Suprapubic skin (tissue), 4 donors: ENCODE measurements around the gene MMP1. TPM values are rescaled to one million over a fixed set of nuclear protein-coding genes. Genes with fewer than 3 reads are reported as not detected.
A peak's percentile ranks its signal among the peaks of the same experiment; 100 is the strongest.

ENCODE experiments used
- DNase-seq, 2 donors: peaks; one replicate each; pipeline ENCODE4 v3.0.0-alpha.2; 2019; ENCODE audit warnings: low spot score in 2 of 2
- H3K27ac ChIP-seq: fragments of 200-600 bp; sonication (generic); one replicate; pipeline ENCODE4 v1.5.1; 2019
- H3K27me3 ChIP-seq: fragments of 200-600 bp; sonication (generic); one replicate; pipeline ENCODE4 v1.5.1; 2019
- H3K36me3 ChIP-seq: fragments of 200-600 bp; sonication (generic); one replicate; pipeline ENCODE4 v1.5.1; 2019
- H3K4me1 ChIP-seq: fragments of 200-600 bp; sonication (generic); one replicate; pipeline ENCODE4 v1.5.1; 2019
- H3K4me3 ChIP-seq: fragments of 200-600 bp; sonication (generic); one replicate; pipeline ENCODE4 v1.5.1; 2019; ENCODE audit warnings: mild to moderate bottlenecking
- H3K9me3 ChIP-seq: fragments of 200-600 bp; sonication (generic); one replicate; pipeline ENCODE4 v1.5.1; 2019
- CTCF ChIP-seq, 2 donors: fragments of 200-600 bp in 1 of 2; fragments of 450-650 bp in 1 of 2; sonication (generic) in 1 of 2; IDR thresholded peaks; one replicate each; pipeline ENCODE4 v1.5.1; 2016 to 2019; ENCODE audit warnings: antibody characterized with exemption in 2 of 2, mild to moderate bottlenecking in 1 of 2, moderate library complexity in 1 of 2
- EP300 ChIP-seq: sonication (generic); formaldehyde crosslinking; IDR thresholded peaks from one replicate; pipeline ENCODE4 v1.6.1; 2017; ENCODE audit warnings: antibody characterized with exemption
- POLR2A ChIP-seq, 2 donors: fragments of 450-650 bp; IDR thresholded peaks; one replicate each; pipeline ENCODE4 v1.6.1; 2017; ENCODE audit warnings: antibody characterized with exemption in 2 of 2, mild to moderate bottlenecking in 2 of 2, moderate library complexity in 2 of 2
- POLR2AphosphoS5 ChIP-seq, 3 donors: sonication (generic); formaldehyde crosslinking; IDR thresholded peaks; one replicate each; pipeline ENCODE4 v1.6.1; 2017; ENCODE audit warnings: antibody characterized with exemption in 3 of 3
- WGBS: methylation state at CpG from one replicate; pipeline ENCODE4 v1.1.5; 2018; 5-methylcytosine and 5-hydroxymethylcytosine counted together
- total RNA-seq, 4 donors: library from RNA; depleted of rRNA; stranded (reverse); fragments of >200 nt; gene quantifications; one replicate each; pipeline ENCODE4 v1.1.0, GENCODE V29; 2016

MMP1 gene
- total RNA-seq, 4 donors from 2014 or later: 0.40 TPM; not detected in 3

- Histone ChIP-seq H3K27me3 (peaks cover 9% of the 10 kb centered on the region), H3K4me1 (no peaks in the 10 kb centered on the region), H3K36me3 (no peaks in the 10 kb centered on the region), H3K27ac (no peak overlapping the region), H3K9me3 (no peaks in the 10 kb centered on the region), H3K4me3 (peak overlapping the region; percentile 29)
- DNase-seq: no peak
- WGBS: 63% methylated on average over 2 of the region's 2 CpGs
- no peak for TF ChIP-seq POLR2A (IDR thresholded peaks at IDR 0.05)
- TF ChIP-seq EP300: no peak
- no peak for TF ChIP-seq POLR2AphosphoS5 (IDR thresholded peaks at IDR 0.05)
- no peak for TF ChIP-seq CTCF (IDR thresholded peaks at IDR 0.05)
These were observed 33.1 kb upstream of the MMP1 start for GRCh38 chr11:102831128-102831488.

- 49% methylated on average over 5 of the region's 5 CpGs for WGBS
- Histone ChIP-seq H3K4me1 (no peaks in the 10 kb centered on the region), H3K27me3 (peaks cover 9% of the 10 kb centered on the region), H3K9me3 (no peaks in the 10 kb centered on the region), H3K4me3 (no peak overlapping the region), H3K36me3 (no peaks in the 10 kb centered on the region), H3K27ac (no peak overlapping the region)
- DNase-seq: no peak
- TF ChIP-seq CTCF (IDR thresholded peaks at IDR 0.05): no peak
- no peak for TF ChIP-seq POLR2AphosphoS5 (IDR thresholded peaks at IDR 0.05)
- no peak for TF ChIP-seq EP300
- TF ChIP-seq POLR2A (IDR thresholded peaks at IDR 0.05): no peak
These were observed 32.2 kb upstream of the MMP1 start for GRCh38 chr11:102830001-102830727.

- H3K27me3 ChIP-seq: peaks cover 9% of the 10 kb centered on the region
- no peak for TF ChIP-seq POLR2A (IDR thresholded peaks at IDR 0.05)
- no peak for TF ChIP-seq EP300
- no peak for TF ChIP-seq POLR2AphosphoS5 (IDR thresholded peaks at IDR 0.05)
- WGBS: 41% methylated on average over 6 of the region's 6 CpGs
- H3K9me3 ChIP-seq: no peaks in the 10 kb centered on the region
- no peak overlapping the region for H3K4me3 ChIP-seq
- no peak overlapping the region for H3K27ac ChIP-seq
- H3K36me3 ChIP-seq: no peaks in the 10 kb centered on the region
- no peaks in the 10 kb centered on the region for H3K4me1 ChIP-seq
- no peak for DNase-seq
These were observed 31.5 kb upstream of the MMP1 start for GRCh38 chr11:102829316-102830000.

GRCh38 chr11:102824556-102824955, 26.6 kb upstream of the MMP1 start:
- TF ChIP-seq POLR2AphosphoS5 (IDR thresholded peaks at IDR 0.05) (no peak), CTCF (IDR thresholded peaks at IDR 0.05) (no peak), POLR2A (IDR thresholded peaks at IDR 0.05) (no peak), EP300 (no peak)
- no peak overlapping the region for H3K27ac ChIP-seq
- no peak for DNase-seq
- no peaks in the 10 kb centered on the region for H3K27me3 ChIP-seq
- 94% methylated on average over 1 of the region's 1 CpG for WGBS
- H3K36me3 ChIP-seq: no peaks in the 10 kb centered on the region
- no peaks in the 10 kb centered on the region for H3K4me1 ChIP-seq
- no peaks in the 10 kb centered on the region for H3K9me3 ChIP-seq
- no peak overlapping the region for H3K4me3 ChIP-seq

- Histone ChIP-seq H3K9me3 (no peaks in the 10 kb centered on the region), H3K4me1 (no peaks in the 10 kb centered on the region), H3K27me3 (no peaks in the 10 kb centered on the region), H3K4me3 (no peak overlapping the region), H3K27ac (no peak overlapping the region), H3K36me3 (no peaks in the 10 kb centered on the region)
- TF ChIP-seq POLR2AphosphoS5 (IDR thresholded peaks at IDR 0.05) (no peak), EP300 (no peak), CTCF (IDR thresholded peaks at IDR 0.05) (no peak), POLR2A (IDR thresholded peaks at IDR 0.05) (no peak)
- no peak for DNase-seq
- WGBS: 83% methylated on average over 6 of the region's 6 CpGs
These were observed 21.5 kb upstream of the MMP1 start for GRCh38 chr11:102819491-102819890.
